Measurements from ENCODE around the gene FRMD6. TPM values are rescaled to one million over a fixed set of nuclear protein-coding genes. Genes with fewer than 3 reads are reported as not detected.
A peak's percentile ranks its signal among the peaks of the same experiment; 100 is the strongest.

Gene FRMD6
- total and polyA plus RNA-seq, 9 of the 15 experiments (the other 6 are each of a cell fraction or from before 2014, with no cell fraction given) = 0.11 to 0.92 (median 0.53) TPM

DNA sequence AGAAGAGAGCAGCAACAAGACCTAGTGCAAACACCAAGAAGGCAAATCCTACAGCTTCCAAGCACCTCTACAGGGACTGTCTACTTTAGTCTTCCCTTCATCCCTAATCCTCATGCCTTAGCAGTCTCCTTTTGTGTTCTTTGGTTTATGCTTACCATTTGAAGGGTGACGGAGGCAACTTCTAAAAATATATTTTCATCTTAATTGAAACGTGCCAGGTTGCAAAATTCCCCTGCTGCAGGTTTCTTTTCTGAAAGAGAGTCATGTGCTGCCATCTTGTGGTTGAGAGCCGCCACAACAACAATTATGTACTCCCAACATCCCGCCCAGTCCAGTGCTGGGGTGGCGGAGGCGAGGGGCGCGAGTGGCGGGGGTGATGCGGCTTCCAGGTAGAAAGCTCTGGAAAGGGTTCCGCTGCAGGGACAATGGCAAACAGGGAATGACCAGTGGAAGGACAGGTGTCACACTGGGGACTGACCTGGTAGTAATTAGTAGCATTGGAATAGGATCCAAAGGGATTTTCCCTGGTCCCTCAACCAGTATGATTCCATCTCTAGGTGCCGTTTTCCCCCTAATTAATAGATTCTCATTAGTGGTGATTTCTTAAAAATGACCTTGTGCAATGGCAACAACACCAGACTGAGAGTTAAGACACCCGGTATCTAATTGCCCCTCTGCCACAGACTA is 128.4 kb downstream of the FRMD6 start (continued):
- TF ChIP-seq SMC3 (conservative IDR thresholded peaks at IDR 0.05; ENCODE audit: insufficient read depth, low read depth, low read length) (0 out of 2 replicates have a peak, but pooled peaks have one; percentile 21), TRIM24 (IDR thresholded peaks at IDR 0.05) (no peak)

Small RNA genes lying within 50 kb of the gene (small RNA-seq; reads per million reads assigned to genes)
- gene OR7E159P (not detected), gene RNA5SP385 (not detected), gene RNU6-301P (not detected)

Other genes with a start within 250 kb of the FRMD6 start
- not detected in 2 replicates for gene GNG2, start 208.7 kb downstream of the FRMD6 start, total RNA-seq (2014; rRNA removed)
- gene GNG2, start 208.7 kb downstream of the FRMD6 start, total RNA-seq (2014; rRNA removed; fragmentation: Illumina TruSeq; extraction: Trizol) = not detected in 2 replicates
- gene GNG2, start 208.7 kb downstream of the FRMD6 start, total RNA-seq (2015; rRNA removed; fragmentation: Illumina TruSeq; extraction: Trizol) = not detected in 2 replicates
- gene GNG2, start 208.7 kb downstream of the FRMD6 start, total RNA-seq (2021) = 0.18 TPM in 1 of 2 replicates, not detected in the other
- 0.12 TPM in 1 of 2 replicates, not detected in the other for gene GNG2, start 208.7 kb downstream of the FRMD6 start, polyA plus RNA-seq (2011; rRNA removed)
- gene GNG2, start 208.7 kb downstream of the FRMD6 start, polyA plus RNA-seq (2014; fragmentation: Illumina TruSeq; extraction: Trizol) = not detected in 2 replicates
- gene GNG2, start 208.7 kb downstream of the FRMD6 start, polyA plus RNA-seq (2014; fragmentation: Nextera tagmentation; extraction: Ambion mirVana) = not detected
- gene GNG2, start 208.7 kb downstream of the FRMD6 start, polyA plus RNA-seq (2014; rRNA removed) = not detected in 2 replicates